Panc1 (cell line): ENCODE measurements around the gene RNF213. TPM values are rescaled to one million over a fixed set of nuclear protein-coding genes. Genes with fewer than 3 reads are reported as not detected.

Experiments used
- ATAC-seq: fragments of 200-7000 bp; cut with Tn5 transposase; 2 replicates; pipeline ENCODE4 v1.9.1; 2020; ENCODE audit warnings: mild to moderate bottlenecking, moderate library complexity
- BruUV-seq: library from RNA; stranded (reverse); fragments of 400-500 nt; replicated peaks from 2 replicates; lab custom pipeline; 2021; lab: Mats Ljungman, UMichigan
- CTCF ChIA-PET: fragments of 300-600 bp; sonication (Branson Sonifier 250); formaldehyde crosslinking; loops from one replicate; lab custom pipeline; 2022; ENCODE audit warnings: antibody characterized with exemption; lab: Charles Lee
- POLR2A ChIA-PET: fragments of 300-600 bp; sonication (Branson Sonifier 250); formaldehyde crosslinking; loops from one replicate; lab custom pipeline; 2022; ENCODE audit warnings: antibody characterized with exemption; lab: Charles Lee
- DNase-seq: peaks from one replicate; pipeline ENCODE4 v3.0.0-alpha.2; 2010; ENCODE audit warnings: low read depth, low spot score
- H3K27ac ChIP-seq: 2 replicates; pipeline ENCODE4 v1.5.1; 2011; ENCODE audit warnings: mild to moderate bottlenecking, low read length, inconsistent platforms
- H3K27me3 ChIP-seq: fragments of 200-500 bp; sonication (Bioruptor generic); 2 replicates; pipeline ENCODE4 v1.6.0; 2014; ENCODE audit warnings: low read length, inconsistent platforms; ENCODE audit not compliant: control insufficient read depth, insufficient read depth
- H3K36me3 ChIP-seq: fragments of 200-500 bp; sonication (Bioruptor generic); 2 replicates; pipeline ENCODE4 v1.5.1; 2014; ENCODE audit warnings: inconsistent platforms, mild to moderate bottlenecking, low read length, moderate library complexity; ENCODE audit not compliant: control insufficient read depth, insufficient read depth
- H3K4me1 ChIP-seq: 2 replicates; pipeline ENCODE4 v1.5.1; 2011; ENCODE audit warnings: inconsistent platforms, mild to moderate bottlenecking, low read length, moderate library complexity; ENCODE audit not compliant: control insufficient read depth, insufficient read depth
- H3K4me3 ChIP-seq, 2 experiments: 2 replicates each; pipeline ENCODE4 v1.5.1; 2011 to 2012; ENCODE audit warnings: low read depth in 2 of 2, low read length in 2 of 2, mild to moderate bottlenecking in 2 of 2, inconsistent platforms in 1 of 2, moderate library complexity in 1 of 2
- H3K9me3 ChIP-seq: fragments of 200-500 bp; sonication (Bioruptor generic); 2 replicates; pipeline ENCODE4 v1.5.1; 2014; ENCODE audit warnings: low read depth, mild to moderate bottlenecking, inconsistent platforms, low read length, moderate library complexity; ENCODE audit not compliant: control insufficient read depth, insufficient read depth
- CTCF ChIP-seq: fragments of 450-650 bp; IDR thresholded peaks from 2 replicates; pipeline ENCODE4 v1.5.1; 2017; ENCODE audit warnings: mild to moderate bottlenecking
- POLR2AphosphoS5 ChIP-seq: IDR thresholded peaks from 2 replicates; pipeline ENCODE4 v1.6.1; 2012; ENCODE audit warnings: mild to moderate bottlenecking, low read depth, low read length, moderate library complexity
- REST ChIP-seq, 2 experiments: IDR thresholded peaks; 2 replicates each; pipeline ENCODE4 v1.6.1; 2011 to 2012; ENCODE audit warnings: low read depth in 2 of 2, control low read depth in 1 of 2, low read length in 1 of 2, mild to moderate bottlenecking in 1 of 2, moderate library complexity in 1 of 2; ENCODE audit not compliant: insufficient read depth in 1 of 2
- SIN3A ChIP-seq: IDR thresholded peaks from 2 replicates; pipeline ENCODE4 v1.6.1; 2012; ENCODE audit warnings: low read depth, mild to moderate bottlenecking, low read length, moderate library complexity, borderline replicate concordance; ENCODE audit not compliant: insufficient read depth
- TCF7L2 ChIP-seq: IDR thresholded peaks from 2 replicates; pipeline ENCODE4 v1.6.1; 2011; ENCODE audit warnings: mild to moderate bottlenecking, low read depth, low read length, inconsistent platforms
- in situ Hi-C: cut with HindIII; loops from 2 replicates; pipeline ENCODE4 v1.10.0; 2016; ENCODE audit warnings: low sequenced_read_pairs, low pct_unique_long_range_greater_than_20kb
- intact Hi-C: fragments of 100-400 bp; cut with micrococcal nuclease; formaldehyde crosslinking; loops from one replicate; pipeline ENCODE4 v1.10.0; 2022; ENCODE audit not compliant: unreplicated experiment
- total RNA-seq: library from RNA; stranded (reverse); gene quantifications from one replicate; pipeline ENCODE4 v1.2.1, GENCODE V29; 2021; ENCODE audit not compliant: unreplicated experiment

Gene RNF213
- total RNA-seq, 1 experiment from 2014 or later = 230 TPM

GRCh38 chr17:80269405-80269807 is 8.8 kb downstream of the RNF213 start:
- Histone ChIP-seq H3K36me3 (no peaks in the 10 kb centered on the region), H3K4me1 (no peaks in the 10 kb centered on the region; the same call in 1 of the 2 replicates), H3K27ac (no peak overlapping the region), H3K9me3 (no peaks in the 10 kb centered on the region), H3K27me3 (no peaks in the 10 kb centered on the region), H3K4me3 (no peak overlapping the region)
- TF ChIP-seq POLR2AphosphoS5 (no peak), CTCF (no peak), TCF7L2 (no peak)
- intact Hi-C loops (no loop called here), in situ Hi-C loops (no loop called here)
- BruUV-seq = no TSS peak
- CTCF ChIA-PET = no interaction called here
- POLR2A ChIA-PET = no interaction called here
- no peak for DNase-seq
- ATAC-seq = no peak

GRCh38 chr17:80270104-80270503 is 9.5 kb downstream of the RNF213 start:
- no peaks in the 10 kb centered on the region for H3K9me3 ChIP-seq
- in situ Hi-C loops (no loop called here), intact Hi-C loops (no loop called here)
- no peaks in the 10 kb centered on the region for H3K27me3 ChIP-seq
- BruUV-seq = no TSS peak
- TF ChIP-seq POLR2AphosphoS5 (peak; percentile 22; the same call in 1 of the 2 replicates), SIN3A (no peak), CTCF (no peak), REST (IDR thresholded peaks at IDR 0.05; ENCODE audit: insufficient read depth in 1 of 2, low read depth in 2 of 2, low read length in 1 of 2) (no peak), TCF7L2 (no peak)
- DNase-seq = no peak
- ChIA-PET CTCF (no interaction called here), POLR2A (interaction anchor here (0.6 kb wide), 1 partner anchor 297 kb away, joined by 3 read pairs; no protein-coding TSS in a partner anchor)
- H3K36me3 ChIP-seq = no peaks in the 10 kb centered on the region
- ATAC-seq = peak; percentile 31
- peak overlapping the region; percentile 49; the same call in 1 of the 2 replicates for H3K27ac ChIP-seq
- H3K4me3 ChIP-seq = no peak overlapping the region
- no peaks in the 10 kb centered on the region; the same call in 1 of the 2 replicates for H3K4me1 ChIP-seq
